CD4-positive, alpha-beta memory T cell (primary cell): Measurements from ENCODE around the gene EPHX1. TPM values are rescaled to one million over a fixed set of nuclear protein-coding genes. Genes with fewer than 3 reads are reported as not detected.

ENCODE experiments used
- CTCF ChIA-PET: fragments of 350-600 bp; sonication (Branson Sonifier 250); formaldehyde crosslinking; loops from one replicate; lab custom pipeline; 2021; ENCODE audit warnings: inconsistent platforms; ENCODE audit not compliant: partially characterized antibody; lab: Charles Lee
- POLR2A ChIA-PET: fragments of 350-600 bp; sonication (Branson Sonifier 250); formaldehyde crosslinking; loops from one replicate; lab custom pipeline; 2021; ENCODE audit not compliant: partially characterized antibody; lab: Charles Lee
- DNase-seq, 5 donors: peaks; one replicate each; pipeline versions ENCODE4 v3.0.0 to v3.0.0-alpha.2; 2020 to 2022; ENCODE audit warnings: mixed read lengths in 1 of 5
- H3K27ac ChIP-seq: one replicate; pipeline ENCODE4 v1.7.0; 2013; ENCODE audit warnings: low read depth, low read length
- H3K27me3 ChIP-seq: 2 replicates; pipeline ENCODE4 v1.7.0; 2013; ENCODE audit warnings: mild to moderate bottlenecking, low read length, moderate library complexity; ENCODE audit not compliant: insufficient read depth
- H3K36me3 ChIP-seq: 2 replicates; pipeline ENCODE4 v1.7.0; 2013; ENCODE audit warnings: mild to moderate bottlenecking, low read length, moderate library complexity; ENCODE audit not compliant: insufficient read depth
- H3K4me1 ChIP-seq: 2 replicates; pipeline ENCODE4 v1.7.0; 2013; ENCODE audit warnings: mild to moderate bottlenecking, low read length, moderate library complexity; ENCODE audit not compliant: insufficient read depth
- H3K4me3 ChIP-seq, 2 donors: one replicate each; pipeline ENCODE4 v1.7.0; 2013; ENCODE audit warnings: low read length in 2 of 2, mild to moderate bottlenecking in 1 of 2
- H3K9me3 ChIP-seq, 2 donors: one replicate each; pipeline ENCODE4 v1.7.0; 2013; ENCODE audit warnings: low read length in 2 of 2, control low read depth in 1 of 2; ENCODE audit not compliant: control insufficient read depth in 1 of 2
- H3K27ac Mint-ChIP-seq, 7 donors: one replicate each; pipeline ENCODE4 v1.8.0; 2020 to 2021; ENCODE audit warnings: mixed read lengths in 7 of 7, mild to moderate bottlenecking in 6 of 7, inconsistent platforms in 3 of 7, moderate library complexity in 3 of 7
- H3K27me3 Mint-ChIP-seq, 2 donors: one replicate each; pipeline ENCODE4 v1.8.0; 2020 to 2021; ENCODE audit warnings: mixed read lengths in 2 of 2
- H3K36me3 Mint-ChIP-seq, 2 donors: one replicate each; pipeline ENCODE4 v1.8.0; 2020 to 2021; ENCODE audit warnings: mixed read lengths in 2 of 2, inconsistent platforms in 1 of 2, mild to moderate bottlenecking in 1 of 2
- H3K4me1 Mint-ChIP-seq, 4 donors: one replicate each; pipeline ENCODE4 v1.8.0; 2020 to 2021; ENCODE audit warnings: mixed read lengths in 4 of 4, mild to moderate bottlenecking in 1 of 4
- H3K4me3 Mint-ChIP-seq, 8 donors: one replicate each; pipeline ENCODE4 v1.8.0; 2020 to 2021; ENCODE audit warnings: mixed read lengths in 8 of 8, mild to moderate bottlenecking in 7 of 8, moderate library complexity in 6 of 8, inconsistent platforms in 3 of 8
- H3K9me3 Mint-ChIP-seq, 8 donors: one replicate each; pipeline ENCODE4 v1.8.0; 2020 to 2021; ENCODE audit warnings: mixed read lengths in 8 of 8, mild to moderate bottlenecking in 5 of 8, inconsistent platforms in 3 of 8, moderate library complexity in 1 of 8
- intact Hi-C: fragments of 100-400 bp; cut with micrococcal nuclease; formaldehyde crosslinking; loops from one replicate; pipeline ENCODE4 v1.15.1; 2023
- polyA plus RNA-seq, 2 donors: library from polyadenylated mRNA; unstranded; fragments of 300-500 nt; fragmentation: Illumina TruSeq; gene quantifications; one replicate each; pipeline ENCODE4 v1.2.3, GENCODE V29; 2021
- total RNA-seq, 2 experiments: library from RNA; stranded (reverse); gene quantifications; one replicate each; pipeline ENCODE4 v1.2.3, GENCODE V29; 2021

EPHX1 gene
- total and polyA plus RNA-seq, 4 experiments from 2014 or later: 0.34 to 3.0 (median 1.3) TPM

DNA sequence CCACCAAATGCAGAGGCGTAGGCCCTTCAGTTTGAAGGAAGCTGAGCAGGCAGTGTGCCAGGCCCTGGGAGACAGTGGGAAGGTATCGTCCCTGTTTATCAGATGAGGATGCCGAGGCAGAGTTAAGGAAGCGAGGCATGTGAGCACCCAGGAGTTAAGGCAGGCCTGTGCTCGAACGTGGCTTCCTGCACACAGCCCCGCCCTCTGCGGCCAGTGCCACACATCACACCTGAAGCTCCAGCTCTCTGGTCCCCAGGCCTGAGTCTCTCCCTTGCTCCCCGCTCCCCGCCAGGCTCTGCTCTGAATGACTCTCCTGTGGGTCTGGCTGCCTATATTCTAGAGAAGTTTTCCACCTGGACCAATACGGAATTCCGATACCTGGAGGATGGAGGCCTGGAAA, 32.1 kb downstream of the EPHX1 start:
- ChIA-PET POLR2A (interaction anchor here (0.7 to 2.8 kb wide), 11 partner anchors 15 to 367 kb away, joined by 3 to 16 read pairs (median 3); partner anchors contain the start of gene SRP9), CTCF (interaction anchor here (0.7 to 1.1 kb wide), 2 partner anchors 106 to 363 kb away, joined by 3 read pairs; no protein-coding TSS in a partner anchor)
- H3K27ac ChIP-seq: no peak overlapping the region
- H3K4me3 ChIP-seq: no peak overlapping the region
- Mint-ChIP-seq H3K9me3 (no peaks in the 10 kb centered on the region), H3K4me1 (peaks cover 13 to 35% (median 23%) of the 10 kb centered on the region in 4 donors), H3K27ac (peak overlapping the region in 6 of 7 donors; percentile 29 to 66 (median 42)), H3K36me3 (peaks cover 0 to 14% of the 10 kb centered on the region in 2 donors), H3K4me3 (peak overlapping the region in 1 of 8 donors; percentile 7), H3K27me3 (no peaks in the 10 kb centered on the region)
- peak in 2 of 5 donors; percentile 27 to 50 for DNase-seq
- intact Hi-C loops: loop anchor here (5.0 to 10.0 kb wide), 3 partner anchors 40 to 367 kb away; partner anchors contain the start of gene TMEM63A
- H3K4me1 ChIP-seq: peaks cover 16% of the 10 kb centered on the region
- H3K9me3 ChIP-seq: no peaks in the 10 kb centered on the region
- peaks cover 15% of the 10 kb centered on the region for H3K36me3 ChIP-seq
- no peaks in the 10 kb centered on the region for H3K27me3 ChIP-seq

- Mint-ChIP-seq H3K9me3 (no peaks in the 10 kb centered on the region), H3K4me1 (peaks cover 13 to 41% (median 24%) of the 10 kb centered on the region in 4 donors), H3K4me3 (no peak overlapping the region), H3K27me3 (no peaks in the 10 kb centered on the region), H3K36me3 (peaks cover under 1 to 21% of the 10 kb centered on the region in 2 donors), H3K27ac (peak overlapping the region in 5 of 7 donors; percentile 7 to 54 (median 31))
- no peak overlapping the region for H3K27ac ChIP-seq
- peaks cover 16% of the 10 kb centered on the region for H3K4me1 ChIP-seq
- intact Hi-C loops: loop anchor here (5.0 to 10.0 kb wide), 3 partner anchors 39 to 368 kb away; partner anchors contain the start of gene TMEM63A
- H3K9me3 ChIP-seq: no peaks in the 10 kb centered on the region
- H3K27me3 ChIP-seq: no peaks in the 10 kb centered on the region
- CTCF ChIA-PET: no interaction called here
- no peak for DNase-seq
- POLR2A ChIA-PET: interaction anchor here (1.0 to 2.8 kb wide), 10 partner anchors 12 to 156 kb away, joined by 3 to 16 read pairs (median 5); partner anchors contain the start of genes EPHX1, SDE2 and SRP9
- no peak overlapping the region for H3K4me3 ChIP-seq
- peaks cover 22% of the 10 kb centered on the region for H3K36me3 ChIP-seq
Observed at GRCh38 chr1:225842788-225843425, 33.0 kb downstream of the EPHX1 start.

DNA sequence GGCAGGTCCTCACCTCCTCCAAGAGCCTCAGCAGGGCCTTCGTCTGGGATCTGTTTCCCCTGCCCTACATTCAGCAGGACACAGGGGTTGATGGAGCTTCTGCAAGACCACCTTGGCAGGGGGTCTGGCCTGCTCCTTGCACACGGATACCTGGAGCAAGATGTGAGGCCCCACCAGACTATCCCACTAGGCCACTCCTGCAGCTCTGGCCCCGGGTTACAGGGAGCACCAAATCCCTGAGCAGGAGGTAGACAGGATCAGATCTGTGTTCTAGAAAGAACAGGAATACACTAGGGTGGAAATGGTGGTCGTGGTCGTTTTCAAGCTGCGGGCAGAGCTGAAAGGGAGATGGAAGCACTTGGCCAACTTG, 33.5 kb downstream of the EPHX1 start:
- Histone ChIP-seq H3K4me1 (peaks cover 20% of the 10 kb centered on the region), H3K9me3 (no peaks in the 10 kb centered on the region), H3K4me3 (no peak overlapping the region), H3K27me3 (no peaks in the 10 kb centered on the region), H3K36me3 (peaks cover 25% of the 10 kb centered on the region), H3K27ac (no peak overlapping the region)
- Mint-ChIP-seq H3K9me3 (no peaks in the 10 kb centered on the region), H3K36me3 (peaks cover 6 to 26% of the 10 kb centered on the region in 2 donors), H3K27me3 (no peaks in the 10 kb centered on the region), H3K27ac (peak overlapping the region in 4 of 7 donors; percentile 31 to 81 (median 48)), H3K4me3 (no peak overlapping the region), H3K4me1 (peaks cover 18 to 46% (median 29%) of the 10 kb centered on the region in 4 donors)
- DNase-seq: no peak
- CTCF ChIA-PET: interaction anchor here (1.0 kb wide), 1 partner anchor 68 kb away, joined by 4 read pairs; no protein-coding TSS in a partner anchor
- intact Hi-C loops: loop anchor here (5.0 to 10.0 kb wide), 3 partner anchors 39 to 369 kb away; partner anchors contain the start of gene TMEM63A
- POLR2A ChIA-PET: interaction anchor here (0.8 to 2.8 kb wide), 10 partner anchors 12 to 156 kb away, joined by 3 to 16 read pairs (median 6); partner anchors contain the start of genes EPHX1, SDE2, SRP9 and TMEM63A

GRCh38 chr1:225844236-225845061, 34.5 kb downstream of the EPHX1 start:
- Mint-ChIP-seq H3K27ac (peak overlapping the region in 5 of 7 donors; percentile 31 to 82 (median 42)), H3K4me3 (no peak overlapping the region), H3K27me3 (no peaks in the 10 kb centered on the region), H3K9me3 (no peaks in the 10 kb centered on the region), H3K4me1 (peaks cover 23 to 55% (median 35%) of the 10 kb centered on the region in 4 donors), H3K36me3 (peaks cover 12 to 34% of the 10 kb centered on the region in 2 donors)
- no peak for DNase-seq
- H3K27me3 ChIP-seq: no peaks in the 10 kb centered on the region
- POLR2A ChIA-PET: interaction anchor here (0.8 to 3.3 kb wide), 10 partner anchors 11 to 155 kb away, joined by 3 to 16 read pairs (median 7); partner anchors contain the start of genes SDE2, SRP9 and TMEM63A
- CTCF ChIA-PET: interaction anchor here (1.0 to 1.1 kb wide), 2 partner anchors 65 to 67 kb away, joined by 3 to 4 read pairs; no protein-coding TSS in a partner anchor
- no peak overlapping the region for H3K4me3 ChIP-seq
- peaks cover 30% of the 10 kb centered on the region for H3K4me1 ChIP-seq
- intact Hi-C loops: loop anchor here (5.0 to 10.0 kb wide), 4 partner anchors 38 to 370 kb away; partner anchors contain the start of genes SRP9 and TMEM63A
- H3K36me3 ChIP-seq: peaks cover 35% of the 10 kb centered on the region
- no peak overlapping the region for H3K27ac ChIP-seq
- H3K9me3 ChIP-seq: no peaks in the 10 kb centered on the region

DNA sequence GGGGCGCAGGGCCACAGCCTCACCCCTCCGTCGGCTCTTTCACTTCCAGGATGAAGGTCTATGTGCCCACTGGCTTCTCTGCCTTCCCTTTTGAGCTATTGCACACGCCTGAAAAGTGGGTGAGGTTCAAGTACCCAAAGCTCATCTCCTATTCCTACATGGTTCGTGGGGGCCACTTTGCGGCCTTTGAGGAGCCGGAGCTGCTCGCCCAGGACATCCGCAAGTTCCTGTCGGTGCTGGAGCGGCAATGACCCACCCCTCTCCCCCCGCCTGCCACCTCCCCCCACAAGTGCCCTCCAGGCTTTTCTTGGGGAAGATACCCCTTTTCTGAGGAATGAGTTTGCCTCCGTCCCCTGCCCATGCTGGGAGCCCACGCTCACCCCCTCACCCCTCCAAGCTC, 35.2 kb downstream of the EPHX1 start:
- Mint-ChIP-seq H3K27ac (no peak overlapping the region), H3K4me1 (peaks cover 28 to 56% (median 39%) of the 10 kb centered on the region in 4 donors), H3K9me3 (no peaks in the 10 kb centered on the region), H3K4me3 (no peak overlapping the region), H3K36me3 (peaks cover 19 to 40% of the 10 kb centered on the region in 2 donors), H3K27me3 (no peaks in the 10 kb centered on the region)
- peaks cover 42% of the 10 kb centered on the region for H3K36me3 ChIP-seq
- H3K27ac ChIP-seq: no peak overlapping the region
- POLR2A ChIA-PET: interaction anchor here (0.6 to 3.3 kb wide), 7 partner anchors 13 to 67 kb away, joined by 3 to 15 read pairs (median 7); partner anchors contain the start of genes SRP9 and TMEM63A
- no peak overlapping the region for H3K4me3 ChIP-seq
- no peaks in the 10 kb centered on the region for H3K9me3 ChIP-seq
- intact Hi-C loops: loop anchor here (5.0 to 10.0 kb wide), 3 partner anchors 68 to 370 kb away; partner anchors contain the start of gene SRP9
- CTCF ChIA-PET: interaction anchor here (0.6 to 1.1 kb wide), 3 partner anchors 11 to 66 kb away, joined by 3 read pairs; no protein-coding TSS in a partner anchor
- peaks cover 36% of the 10 kb centered on the region for H3K4me1 ChIP-seq
- DNase-seq: no peak
- no peaks in the 10 kb centered on the region for H3K27me3 ChIP-seq

- DNase-seq: peak in 3 of 5 donors; percentile 33 to 40 (median 33)
- ChIA-PET POLR2A (interaction anchor here (0.6 to 3.3 kb wide), 7 partner anchors 12 to 401 kb away, joined by 3 to 15 read pairs (median 3); partner anchors contain the start of genes SRP9 and TMEM63A), CTCF (interaction anchor here (0.6 to 1.2 kb wide), 4 partner anchors 11 to 68 kb away, joined by 3 read pairs; partner anchors contain the start of gene SRP9)
- H3K4me1 Mint-ChIP-seq: peaks cover 25 to 57% (median 38%) of the 10 kb centered on the region in 4 donors
- Histone ChIP-seq H3K9me3 (no peaks in the 10 kb centered on the region), H3K4me3 (no peak overlapping the region), H3K4me1 (peaks cover 41% of the 10 kb centered on the region), H3K27me3 (no peaks in the 10 kb centered on the region), H3K27ac (no peak overlapping the region), H3K36me3 (peaks cover 45% of the 10 kb centered on the region)
- no peaks in the 10 kb centered on the region for H3K9me3 Mint-ChIP-seq
- H3K36me3 Mint-ChIP-seq: peaks cover 20 to 46% of the 10 kb centered on the region in 2 donors
- intact Hi-C loops: loop anchor here (5.0 to 10.0 kb wide), 3 partner anchors 68 to 371 kb away; partner anchors contain the start of gene SRP9
- no peak overlapping the region for H3K27ac Mint-ChIP-seq
- no peaks in the 10 kb centered on the region for H3K27me3 Mint-ChIP-seq
- peak overlapping the region in 1 of 8 donors; percentile 36 for H3K4me3 Mint-ChIP-seq
Observed at GRCh38 chr1:225845571-225846259, 35.8 kb downstream of the EPHX1 start.
